Activated T-cell treated with anti-CD3 and anti-CD28 coated beads, Interleukin-2, amount 50 U/mL, for 4 hours (primary cell): ENCODE measurements around the gene ZNF274. TPM values are rescaled to one million over a fixed set of nuclear protein-coding genes. Genes with fewer than 3 reads are reported as not detected.
A peak's percentile ranks its signal among the peaks of the same experiment; 100 is the strongest.
"Not testable (repeated sequence)": the region's sequence is repeated elsewhere in the genome, so short reads cannot be mapped to it uniquely, and the experiment has no call there.

Experiments
- ATAC-seq, 2 donors: fragments of 200-7000 bp; cut with Tn5 transposase; one replicate each; pipeline ENCODE4 v1.10.0; 2021
- DNase-seq: peaks from one replicate; pipeline ENCODE4 v3.0.0-alpha.2; 2020
- H3K27me3 Mint-ChIP-seq: one replicate; pipeline ENCODE4 v1.8.0; 2021; ENCODE audit warnings: low read depth, mixed read lengths
- H3K36me3 Mint-ChIP-seq: one replicate; pipeline ENCODE4 v1.8.0; 2022; ENCODE audit warnings: mixed read lengths; ENCODE audit not compliant: insufficient read depth
- H3K4me1 Mint-ChIP-seq: one replicate; pipeline ENCODE4 v1.8.0; 2021; ENCODE audit warnings: low read depth, mixed read lengths
- H3K4me3 Mint-ChIP-seq: one replicate; pipeline ENCODE4 v1.8.0; 2021; ENCODE audit warnings: mild to moderate bottlenecking, moderate library complexity, mixed read lengths
- H3K9me3 Mint-ChIP-seq: one replicate; pipeline ENCODE4 v1.8.0; 2021; ENCODE audit warnings: mixed read lengths
- total RNA-seq, 3 donors: library from RNA; stranded (reverse); gene quantifications; one replicate each; pipeline ENCODE4 v1.2.1, GENCODE V29; 2021

ZNF274 gene
- total RNA-seq, 3 donors from 2014 or later, result 17.3 to 26.6 (median 18.4) TPM

DNA sequence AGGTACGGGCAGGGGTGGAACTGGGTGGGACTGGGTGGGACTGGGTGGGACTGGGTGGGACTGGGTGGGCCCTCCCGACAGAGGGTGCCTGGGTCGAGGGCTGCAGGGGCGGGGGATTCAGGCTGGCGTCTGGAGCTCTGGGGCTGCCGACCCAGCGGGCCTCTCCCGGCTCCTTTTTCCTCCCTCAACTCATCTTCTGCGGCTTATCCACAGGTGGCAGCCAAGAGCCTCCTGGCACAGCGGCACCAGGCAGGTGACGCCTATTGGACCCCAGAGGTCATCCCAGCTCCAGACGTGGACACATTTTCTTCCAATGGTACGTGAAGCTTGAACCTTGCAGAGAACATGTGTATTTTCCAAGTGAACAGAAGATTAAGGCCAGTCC is 46.4 kb downstream of the ZNF274 start:
- no peaks in the 10 kb centered on the region for H3K27me3 Mint-ChIP-seq
- H3K9me3 Mint-ChIP-seq, result peaks cover 41% of the 10 kb centered on the region
- H3K4me1 Mint-ChIP-seq, result peaks cover 25% of the 10 kb centered on the region
- peaks cover 44% of the 10 kb centered on the region for H3K36me3 Mint-ChIP-seq
- peak overlapping the region; percentile 95 for H3K4me3 Mint-ChIP-seq
- ATAC-seq, result peak; percentile 25 to 43
- peak; percentile 27 for DNase-seq

DNA sequence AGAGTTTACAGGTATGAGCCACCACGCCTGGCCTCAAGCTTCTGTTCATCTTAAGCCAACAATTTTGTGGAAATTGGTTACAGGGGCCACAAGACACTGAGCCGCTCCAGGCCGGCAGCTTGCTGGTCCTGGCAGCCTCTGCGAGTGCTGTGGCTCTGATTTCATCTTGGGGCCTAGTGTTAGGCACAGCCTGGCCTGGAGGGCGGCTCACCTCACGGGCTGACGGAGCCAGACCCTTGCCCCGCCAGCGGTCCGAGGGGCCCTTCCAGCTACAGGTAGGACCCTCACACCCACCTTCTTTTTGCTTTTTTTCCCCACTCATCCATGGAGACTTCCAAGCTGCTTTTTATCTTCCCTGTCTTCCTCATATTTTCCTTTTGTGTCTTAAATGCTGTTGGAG is 54.5 kb downstream of the ZNF274 start:
- H3K4me3 Mint-ChIP-seq, result no peak overlapping the region
- H3K27me3 Mint-ChIP-seq, result no peaks in the 10 kb centered on the region
- H3K9me3 Mint-ChIP-seq, result peaks cover 34% of the 10 kb centered on the region
- H3K36me3 Mint-ChIP-seq, result peaks cover 78% of the 10 kb centered on the region
- ATAC-seq (no peak), DNase-seq (no peak)
- no peaks in the 10 kb centered on the region for H3K4me1 Mint-ChIP-seq

DNA sequence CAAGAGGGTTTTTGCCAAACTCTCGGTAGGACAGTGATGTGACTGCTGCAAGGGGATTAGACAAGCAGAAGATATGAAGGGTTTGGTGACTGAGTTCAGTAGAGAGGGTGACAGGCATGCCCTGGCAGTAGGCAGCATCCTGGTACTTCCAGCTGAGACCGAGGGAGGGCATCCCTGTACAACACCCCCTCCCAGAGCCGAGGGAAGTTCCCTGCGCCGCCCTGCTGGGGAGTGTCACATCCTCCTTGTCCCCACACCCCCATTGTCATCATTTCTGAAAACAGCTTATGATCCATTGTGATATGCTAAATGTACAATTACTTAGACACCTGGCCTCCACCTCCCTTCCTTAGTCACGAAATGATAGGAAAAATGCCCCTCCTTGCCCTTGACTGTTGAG is 60.5 kb downstream of the ZNF274 start:
- Mint-ChIP-seq H3K27me3 (no peaks in the 10 kb centered on the region), H3K4me3 (no peak overlapping the region), H3K36me3 (peaks cover 82% of the 10 kb centered on the region), H3K9me3 (peaks cover 35% of the 10 kb centered on the region), H3K4me1 (no peaks in the 10 kb centered on the region)
- DNase-seq, result no peak
- ATAC-seq, result no peak

DNA sequence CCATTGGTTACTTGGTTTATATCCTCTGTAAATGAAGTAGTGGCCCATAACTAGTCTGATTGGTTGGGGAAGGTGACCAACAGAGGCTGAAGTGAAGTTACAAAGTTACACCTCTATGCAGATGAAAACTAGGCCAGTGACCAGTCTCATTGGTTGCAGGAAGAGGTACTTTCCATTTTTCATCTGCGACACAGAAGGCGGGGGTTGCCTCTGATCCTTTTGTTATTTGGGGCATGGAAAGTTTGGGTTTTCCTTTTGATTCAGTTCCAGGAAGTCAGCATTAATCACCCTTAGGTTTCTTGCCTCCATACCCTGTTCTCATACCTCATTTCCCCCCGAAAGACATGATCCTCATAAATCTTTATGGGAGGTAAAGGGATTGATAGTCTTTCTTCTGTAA is 66.0 kb downstream of the ZNF274 start:
- DNase-seq (no peak), ATAC-seq (no peak)
- Mint-ChIP-seq H3K9me3 (peaks cover 32% of the 10 kb centered on the region), H3K36me3 (peaks cover 86% of the 10 kb centered on the region), H3K4me1 (no peaks in the 10 kb centered on the region), H3K4me3 (no peak overlapping the region), H3K27me3 (no peaks in the 10 kb centered on the region)

DNA sequence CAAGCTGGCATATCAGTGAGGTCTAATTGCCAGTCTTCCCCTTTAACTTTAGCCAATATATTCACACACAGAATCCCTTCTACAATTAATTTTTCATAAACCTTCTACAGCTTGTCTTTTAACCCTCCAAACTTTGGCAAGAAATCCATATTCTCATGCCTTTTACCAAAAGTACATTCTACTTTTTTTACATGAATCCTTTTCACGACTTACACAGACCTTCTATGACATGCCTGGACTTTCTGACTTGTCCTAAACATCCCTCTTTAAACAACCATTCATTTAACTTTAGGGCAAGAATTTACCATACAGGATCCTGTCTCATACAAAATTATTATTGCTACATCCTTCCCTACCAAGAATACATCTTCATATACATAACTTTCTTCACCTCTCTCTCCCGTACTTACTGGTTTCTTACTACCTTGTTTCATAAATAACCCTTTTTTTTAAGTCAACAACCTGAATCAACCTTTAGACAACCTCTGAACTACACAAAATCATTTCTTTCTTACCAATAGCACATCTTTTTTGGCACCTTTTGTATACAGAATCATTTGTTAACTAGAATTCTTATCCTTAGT is 69.3 kb downstream of the ZNF274 start:
- Mint-ChIP-seq H3K4me3 (no peak overlapping the region), H3K27me3 (no peaks in the 10 kb centered on the region), H3K36me3 (peaks cover 86% of the 10 kb centered on the region), H3K4me1 (no peaks in the 10 kb centered on the region), H3K9me3 (peaks cover 45% of the 10 kb centered on the region)
- ATAC-seq (no peak), DNase-seq (no peak)

DNA sequence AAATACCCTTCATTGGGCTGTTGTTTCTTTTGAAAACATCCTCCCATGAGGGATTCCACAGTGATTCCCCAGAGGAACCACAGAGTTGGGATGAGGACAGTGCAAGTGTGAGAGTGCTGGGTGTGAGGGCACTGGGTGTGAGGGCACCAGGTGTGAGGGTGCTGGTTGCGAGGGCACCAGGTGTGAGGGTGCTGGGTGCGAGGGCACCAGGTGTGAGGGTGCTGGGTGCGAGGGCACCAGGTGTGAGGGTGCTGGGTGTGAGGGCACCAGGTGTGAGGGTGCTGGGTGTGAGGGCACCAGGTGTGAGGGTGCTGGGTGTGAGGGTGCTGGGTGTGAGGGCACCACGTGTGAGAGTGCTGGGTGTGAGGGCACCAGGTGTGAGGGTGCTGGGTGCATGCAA is 75.4 kb downstream of the ZNF274 start:
- Mint-ChIP-seq H3K36me3 (peaks cover 85% of the 10 kb centered on the region), H3K9me3 (peaks cover 58% of the 10 kb centered on the region)
- ATAC-seq, H3K27me3 Mint-ChIP-seq, H3K4me1 Mint-ChIP-seq, DNase-seq, H3K4me3 Mint-ChIP-seq: not testable (repeated sequence)

DNA sequence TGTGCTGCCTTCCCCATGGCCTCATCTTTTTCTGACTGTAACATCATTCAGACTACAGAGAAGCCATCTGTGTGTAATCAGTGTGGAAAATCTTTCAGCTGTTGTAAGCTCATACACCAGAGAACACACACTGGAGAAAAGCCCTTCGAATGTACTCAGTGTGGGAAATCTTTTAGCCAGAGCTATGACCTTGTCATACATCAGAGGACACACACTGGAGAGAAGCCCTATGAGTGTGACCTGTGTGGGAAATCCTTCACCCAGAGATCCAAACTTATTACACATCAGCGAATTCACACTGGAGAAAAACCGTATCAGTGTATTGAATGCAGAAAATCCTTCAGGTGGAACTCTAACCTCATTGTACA is 78.7 kb downstream of the ZNF274 start:
- H3K9me3 Mint-ChIP-seq, result peaks cover 40% of the 10 kb centered on the region
- ATAC-seq (no peak), DNase-seq (no peak)
- no peak overlapping the region for H3K4me3 Mint-ChIP-seq
- no peaks in the 10 kb centered on the region for H3K27me3 Mint-ChIP-seq
- H3K4me1 Mint-ChIP-seq, result no peaks in the 10 kb centered on the region
- peaks cover 65% of the 10 kb centered on the region for H3K36me3 Mint-ChIP-seq

DNA sequence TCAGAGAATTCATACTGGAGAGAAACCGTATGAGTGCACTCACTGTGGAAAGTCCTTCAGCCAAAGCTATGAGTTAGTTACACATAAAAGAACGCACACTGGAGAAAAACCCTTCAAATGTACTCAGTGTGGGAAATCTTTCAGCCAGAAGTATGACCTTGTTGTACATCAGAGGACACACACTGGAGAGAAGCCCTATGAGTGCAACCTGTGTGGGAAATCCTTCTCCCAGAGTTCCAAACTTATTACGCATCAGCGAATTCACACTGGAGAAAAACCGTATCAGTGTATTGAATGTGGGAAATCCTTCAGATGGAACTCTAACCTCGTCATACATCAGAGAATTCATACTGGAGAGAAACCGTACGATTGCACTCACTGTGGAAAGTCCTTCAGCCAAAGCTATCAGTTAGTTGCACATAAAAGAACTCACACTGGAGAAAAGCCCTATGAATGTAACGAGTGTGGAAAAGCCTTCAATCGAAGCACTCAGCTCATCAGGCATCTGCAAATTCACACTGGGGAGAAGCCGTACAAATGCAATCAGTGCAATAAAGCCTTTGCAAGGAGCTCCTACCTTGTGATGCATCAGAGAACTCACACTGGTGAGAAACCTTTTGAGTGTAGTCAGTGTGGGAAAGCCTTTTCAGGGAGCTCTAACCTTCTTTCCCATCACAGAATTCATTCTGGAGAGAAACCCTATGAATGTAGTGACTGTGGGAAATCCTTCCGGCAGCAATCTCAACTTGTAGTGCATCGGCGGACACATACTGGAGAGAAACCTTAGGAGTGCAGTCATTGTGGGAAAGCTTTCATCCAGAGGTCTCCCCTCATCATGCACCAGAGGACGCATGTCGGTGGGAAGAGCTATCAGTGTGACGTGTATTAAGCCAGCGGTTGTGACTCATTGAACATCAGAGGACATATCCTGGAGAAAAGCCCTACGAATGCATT is 79.4 kb downstream of the ZNF274 start:
- H3K27me3 Mint-ChIP-seq, result no peaks in the 10 kb centered on the region

DNA sequence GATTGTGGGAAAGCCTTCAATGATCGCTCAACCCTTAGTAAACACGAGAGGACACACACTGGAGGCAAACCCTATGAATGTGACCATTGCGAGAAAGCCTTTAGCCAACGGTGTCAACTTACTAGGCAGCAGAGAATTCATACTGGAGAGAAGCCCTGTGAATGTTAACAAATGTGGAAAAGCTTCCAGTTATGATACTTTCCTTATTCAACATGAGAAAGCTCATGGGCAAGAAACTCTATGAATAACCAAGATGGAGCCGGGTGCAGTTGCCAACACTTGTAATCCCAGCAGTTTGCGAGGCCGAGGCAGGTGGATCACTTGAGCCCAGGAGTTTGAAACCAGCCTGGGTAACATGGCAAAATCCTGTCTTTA is 80.0 kb downstream of the ZNF274 start:
- Mint-ChIP-seq H3K4me3 (no peak overlapping the region), H3K9me3 (peaks cover 35% of the 10 kb centered on the region), H3K36me3 (peaks cover 55% of the 10 kb centered on the region), H3K27me3 (no peaks in the 10 kb centered on the region), H3K4me1 (no peaks in the 10 kb centered on the region)
- ATAC-seq (no peak), DNase-seq (no peak)

More for the DNA sequence above, 79.4 kb downstream of the ZNF274 start:
- Mint-ChIP-seq H3K9me3 (peaks cover 41% of the 10 kb centered on the region), H3K4me1 (no peaks in the 10 kb centered on the region), H3K36me3 (peaks cover 62% of the 10 kb centered on the region), H3K4me3 (no peak overlapping the region)
- no peak for DNase-seq
- no peak for ATAC-seq

Other genes starting within 250 kb of the ZNF274 start
- gene ZNF418, start 247.7 kb upstream of the ZNF274 start, total RNA-seq, result 1 to 10 TPM; 1.5 to 1.8 (median 1.8) TPM
- 1 to 10 TPM; 4.7 to 6.4 (median 5.2) TPM for gene ZNF256, start 235.4 kb upstream of the ZNF274 start, total RNA-seq
- gene C19orf18, start 208.5 kb upstream of the ZNF274 start, total RNA-seq, result not detected
- gene ZNF606, start 180.2 kb upstream of the ZNF274 start, total RNA-seq, result 1 to 10 TPM; 3.1 to 4.2 (median 4.0) TPM
- not detected for gene ZSCAN1, start 149.0 kb upstream of the ZNF274 start, total RNA-seq
- gene ZNF135, start 123.8 kb upstream of the ZNF274 start, total RNA-seq, result under 1 TPM; 0.27 to 0.48 (median 0.37) TPM
- 10 to 100 TPM in 1 of 3 donors, 1 to 10 TPM in 2; 7.6 to 11.7 (median 9.5) TPM for gene ZSCAN18, start 84.8 kb upstream of the ZNF274 start, total RNA-seq
- gene ZNF329, start 32.3 kb upstream of the ZNF274 start, total RNA-seq, result 1 to 10 TPM; 6.3 to 8.4 (median 7.0) TPM
- 10 to 100 TPM; 41.6 to 43.8 (median 41.6) TPM for gene ZNF544, start 45.9 kb downstream of the ZNF274 start, total RNA-seq
- 1 to 10 TPM; 3.3 to 3.5 (median 3.4) TPM for gene ZNF8, start 95.9 kb downstream of the ZNF274 start, total RNA-seq
- 100 to 1,000 TPM; 117 TPM for gene ERVK3-1, start 122.3 kb downstream of the ZNF274 start, total RNA-seq
- gene ZSCAN22, start 143.9 kb downstream of the ZNF274 start, total RNA-seq, result 1 to 10 TPM; 3.0 to 4.3 (median 3.6) TPM
- gene A1BG, start 170.4 kb downstream of the ZNF274 start, total RNA-seq, result 10 to 100 TPM in 2 of 3 donors, 1 to 10 TPM in 1; 9.0 to 12.0 (median 11.5) TPM
- gene ZNF497, start 179.7 kb downstream of the ZNF274 start, total RNA-seq, result under 1 TPM; 0.55 to 0.99 (median 0.98) TPM
- gene ZNF837, start 198.0 kb downstream of the ZNF274 start, total RNA-seq, result 1 to 10 TPM; 1.2 to 2.1 (median 1.8) TPM
- 1,000 to 10,000 TPM; 2,106 to 2,287 (median 2,120) TPM for gene RPS5, start 204.2 kb downstream of the ZNF274 start, total RNA-seq
- 1 to 10 TPM; 2.5 to 3.2 (median 2.5) TPM for gene RNF225, start 212.6 kb downstream of the ZNF274 start, total RNA-seq
- gene ZNF584, start 225.6 kb downstream of the ZNF274 start, total RNA-seq, result 10 to 100 TPM; 17.8 to 20.5 (median 20.3) TPM